GM12865 (cell line): ENCODE results near the gene TBC1D9B.

Source experiments
- DNase-seq: peaks from one replicate; pipeline ENCODE4 v3.0.0; 2010; ENCODE audit warnings: low read depth
- H3K4me3 ChIP-seq: 2 replicates; pipeline ENCODE4 v1.5.1; 2011; ENCODE audit warnings: mild to moderate bottlenecking, low read depth, low read length, control low read depth
- CTCF ChIP-seq: IDR thresholded peaks from 2 replicates; pipeline ENCODE4 v1.5.1; 2011; ENCODE audit warnings: low read length, control low read depth, low read depth, inconsistent platforms; ENCODE audit not compliant: insufficient read depth; ENCODE audit errors: missing control alignments

TBC1D9B gene

GRCh38 chr5:179887802-179888201 is 19.9 kb downstream of the TBC1D9B start:
- no peak for DNase-seq
- TF ChIP-seq CTCF: no peak
- H3K4me3 ChIP-seq: no peak overlapping the region

- TF ChIP-seq CTCF: no peak
- H3K4me3 ChIP-seq: no peak overlapping the region
- DNase-seq: no peak
These were observed 20.6 kb downstream of the TBC1D9B start for GRCh38 chr5:179887095-179887494.

GRCh38 chr5:179886190-179886911 is 21.3 kb downstream of the TBC1D9B start:
- H3K4me3 ChIP-seq: no peak overlapping the region
- no peak for TF ChIP-seq CTCF
- no peak for DNase-seq

- no peak overlapping the region for H3K4me3 ChIP-seq
- DNase-seq: no peak
- no peak for TF ChIP-seq CTCF
These were observed 22.1 kb downstream of the TBC1D9B start for GRCh38 chr5:179885491-179886090.

- no peak overlapping the region for H3K4me3 ChIP-seq
- TF ChIP-seq CTCF: no peak
- DNase-seq: no peak
These were observed 24.5 kb downstream of the TBC1D9B start for GRCh38 chr5:179883163-179883562.

- no peak for DNase-seq
- no peak for TF ChIP-seq CTCF
- no peak overlapping the region for H3K4me3 ChIP-seq
These were observed 25.4 kb downstream of the TBC1D9B start for GRCh38 chr5:179882338-179882737.
